ENCODE results near the gene NFATC2.

- TF ChIP-seq POLR2A (IDR thresholded peaks at IDR 0.05): no peak
- TF ChIP-seq CTCF (IDR thresholded peaks at IDR 0.05): no peak
Observed at GRCh38 chr20:51401496-51401895, 141.0 kb downstream of the NFATC2 start.
